Erythroblast (primary cell): Measurements from ENCODE around the gene CPM.
"Not testable (repeated sequence)": the region's sequence is repeated elsewhere in the genome, so short reads cannot be mapped to it uniquely, and the experiment has no call there.

Experiments
- GATA1 ChIP-seq: IDR thresholded peaks from 2 replicates; pipeline ENCODE4 v1.6.1; 2011; ENCODE audit warnings: low read depth, mild to moderate bottlenecking, control low read depth, low read length, moderate library complexity
- POLR2A ChIP-seq: IDR thresholded peaks from 2 replicates; pipeline ENCODE4 v1.6.1; 2011; ENCODE audit warnings: mild to moderate bottlenecking, low read length

- TF ChIP-seq POLR2A, GATA1: not testable (repeated sequence)
Measured at GRCh38 chr12:68802911-68803651, 129.9 kb downstream of the CPM start.
